GM12891 (cell line): ENCODE measurements around the gene ARMC9.

Source experiments
- POLR2A ChIP-seq: IDR thresholded peaks from 2 replicates; pipeline ENCODE4 v1.6.1; 2011; ENCODE audit warnings: low read depth, low read length, control low read depth
- POLR2AphosphoS5 ChIP-seq: IDR thresholded peaks from 2 replicates; pipeline ENCODE4 v1.6.1; 2011; ENCODE audit warnings: low read depth, low read length, control low read depth
- TAF1 ChIP-seq: IDR thresholded peaks from 2 replicates; pipeline ENCODE4 v1.6.1; 2011; ENCODE audit warnings: low read depth, low read length, control low read depth

DNA sequence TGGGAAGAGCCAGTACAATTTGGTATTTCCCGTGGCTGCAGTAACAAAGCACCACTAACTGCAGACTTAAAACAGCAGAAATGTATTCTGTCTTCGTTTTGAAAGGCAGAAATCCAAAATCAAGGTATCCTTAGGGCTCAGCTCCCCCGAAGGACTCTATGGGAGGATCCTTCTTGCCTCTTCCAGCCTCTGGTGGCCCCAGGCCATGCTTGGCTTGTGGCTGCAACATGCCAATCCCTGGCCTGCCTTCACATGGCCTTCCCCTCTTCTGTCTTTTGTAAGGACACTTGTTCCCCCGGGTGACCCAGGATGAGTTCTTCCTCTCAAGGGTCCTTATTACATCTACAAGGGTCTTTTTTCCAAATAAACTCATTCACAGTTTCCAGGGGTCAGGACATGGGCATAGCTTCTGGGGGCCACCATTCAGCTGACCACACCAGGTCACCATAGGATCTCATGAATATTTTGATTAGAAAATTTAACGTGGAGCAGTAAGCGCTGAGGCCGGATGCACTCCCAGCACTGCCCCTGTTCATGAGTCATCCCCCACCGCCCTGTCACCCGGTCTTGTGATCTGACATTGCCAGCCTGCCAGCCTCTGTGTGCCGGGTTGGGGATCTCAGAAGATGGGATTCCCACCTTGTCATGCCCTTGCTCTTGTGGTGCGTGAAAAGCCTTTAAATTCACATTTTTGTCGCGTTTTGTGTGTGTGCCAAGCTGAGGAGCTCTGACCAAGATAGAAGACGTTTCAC lies 135.9 kb downstream of the ARMC9 start:
- TF ChIP-seq POLR2A: no peak
- TF ChIP-seq TAF1: no peak
- TF ChIP-seq POLR2AphosphoS5: no peak
